Trophoblast cell (in vitro differentiated cells and primary cell): ENCODE results near the gene LPP.

Experiments
- DNase-seq, 2 donors: peaks; one replicate each; pipeline ENCODE4 v3.0.0-alpha.2; 2016
- H2AFZ ChIP-seq: 2 replicates; pipeline ENCODE4 v1.6.1; 2013; ENCODE audit warnings: low read length, moderate library complexity, mild to moderate bottlenecking; ENCODE audit not compliant: insufficient read depth, poor library complexity
- H2AK5ac ChIP-seq: 2 replicates; pipeline ENCODE4 v1.6.1; 2013; ENCODE audit warnings: mild to moderate bottlenecking, low read length
- H2BK120ac ChIP-seq: 2 replicates; pipeline ENCODE4 v1.6.1; 2013; ENCODE audit warnings: low read length, mild to moderate bottlenecking, moderate library complexity; ENCODE audit not compliant: insufficient read depth, poor library complexity
- H2BK12ac ChIP-seq: 2 replicates; pipeline ENCODE4 v1.6.1; 2013; ENCODE audit warnings: mild to moderate bottlenecking, low read length, moderate library complexity
- H2BK5ac ChIP-seq: 2 replicates; pipeline ENCODE4 v1.6.1; 2013; ENCODE audit warnings: low read length, low read depth, moderate library complexity, mild to moderate bottlenecking; ENCODE audit not compliant: poor library complexity
- H3K14ac ChIP-seq: 2 replicates; pipeline ENCODE4 v1.6.1; 2013; ENCODE audit warnings: mild to moderate bottlenecking, low read length
- H3K18ac ChIP-seq: 2 replicates; pipeline ENCODE4 v1.6.1; 2013; ENCODE audit warnings: mild to moderate bottlenecking, low read length
- H3K23ac ChIP-seq: 2 replicates; pipeline ENCODE4 v1.6.1; 2013; ENCODE audit warnings: low read length
- H3K27ac ChIP-seq: 2 replicates; pipeline ENCODE4 v1.5.1; 2013; ENCODE audit warnings: low read depth, mild to moderate bottlenecking, inconsistent platforms, low read length, moderate library complexity
- H3K27me3 ChIP-seq: 2 replicates; pipeline ENCODE4 v1.6.1; 2013; ENCODE audit warnings: inconsistent platforms, mild to moderate bottlenecking, low read length, moderate library complexity; ENCODE audit not compliant: insufficient read depth
- H3K36me3 ChIP-seq, 2 experiments: 1 replicate in 1 of 2; 2 replicates in 1 of 2; pipeline ENCODE4 v1.6.1; 2013; ENCODE audit warnings: low read length in 2 of 2, mild to moderate bottlenecking in 2 of 2, moderate library complexity in 1 of 2; ENCODE audit not compliant: insufficient read depth in 2 of 2, control insufficient read depth in 1 of 2
- H3K4ac ChIP-seq: 2 replicates; pipeline ENCODE4 v1.6.1; 2013; ENCODE audit warnings: low read depth, mild to moderate bottlenecking, low read length, moderate library complexity
- H3K4me1 ChIP-seq, 2 experiments: 1 replicate in 1 of 2; 2 replicates in 1 of 2; pipeline ENCODE4 v1.6.1; 2013; ENCODE audit warnings: low read length in 2 of 2, mild to moderate bottlenecking in 2 of 2, moderate library complexity in 1 of 2; ENCODE audit not compliant: insufficient read depth in 2 of 2, control insufficient read depth in 1 of 2
- H3K4me2 ChIP-seq: 2 replicates; pipeline ENCODE4 v1.6.1; 2013; ENCODE audit warnings: inconsistent platforms, mild to moderate bottlenecking, low read length, moderate library complexity
- H3K4me3 ChIP-seq: 2 replicates; pipeline ENCODE4 v1.5.1; 2013; ENCODE audit warnings: mild to moderate bottlenecking, low read depth, low read length, inconsistent platforms
- H3K79me1 ChIP-seq: one replicate; pipeline ENCODE4 v1.6.1; 2013; ENCODE audit warnings: low read length
- H3K79me2 ChIP-seq: 2 replicates; pipeline ENCODE4 v1.6.1; 2013; ENCODE audit warnings: low read length, mild to moderate bottlenecking; ENCODE audit not compliant: control insufficient read depth, insufficient read depth, poor library complexity
- H3K9ac ChIP-seq: 2 replicates; pipeline ENCODE4 v1.6.1; 2013; ENCODE audit warnings: mild to moderate bottlenecking, low read length
- H3K9me3 ChIP-seq: 2 replicates; pipeline ENCODE4 v1.6.1; 2013; ENCODE audit warnings: low read depth, mild to moderate bottlenecking, control low read depth, inconsistent platforms, low read length; ENCODE audit not compliant: insufficient read depth
- H4K12ac ChIP-seq: 2 replicates; pipeline ENCODE4 v1.6.1; 2013; ENCODE audit warnings: low read depth, mild to moderate bottlenecking, low read length, moderate library complexity
- H4K8ac ChIP-seq: 2 replicates; pipeline ENCODE4 v1.6.1; 2013; ENCODE audit warnings: low read depth, mild to moderate bottlenecking, low read length, moderate library complexity
- H4K91ac ChIP-seq: one replicate; pipeline ENCODE4 v1.6.1; 2013; ENCODE audit warnings: low read depth, mild to moderate bottlenecking, low read length, moderate library complexity
- WGBS: extraction: QIAGEN DNeasy Blood & Tissue Kit; methylation state at CpG from one replicate; pipeline ENCODE4 v1.1.7; 2013; ENCODE audit warnings: missing lambda C conversion rate; ENCODE audit not compliant: insufficient read length, insufficient coverage; ENCODE audit errors: extremely low coverage; 5-methylcytosine and 5-hydroxymethylcytosine counted together

The LPP gene

GRCh38 chr3:188310270-188310710 lies 156.3 kb downstream of the LPP start:
- H3K36me3 ChIP-seq: no peaks in the 10 kb centered on the region
- no peak overlapping the region for H3K23ac ChIP-seq
- WGBS: no CpG with 5 or more reads among the region's 2 CpGs
- no peak overlapping the region for H4K12ac ChIP-seq
- no peak overlapping the region for H2BK12ac ChIP-seq
- H2BK5ac ChIP-seq: no peak overlapping the region
- no peaks in the 10 kb centered on the region for H3K9me3 ChIP-seq
- no peak overlapping the region for H4K91ac ChIP-seq
- no peaks in the 10 kb centered on the region for H3K79me2 ChIP-seq
- no peaks in the 10 kb centered on the region for H3K27me3 ChIP-seq
- H2AFZ ChIP-seq: no peak overlapping the region
- H2BK120ac ChIP-seq: no peak overlapping the region
- no peak overlapping the region for H4K8ac ChIP-seq
- no peak overlapping the region for H3K9ac ChIP-seq
- no peak overlapping the region for H3K14ac ChIP-seq
- H3K4me2 ChIP-seq: no peak overlapping the region
- no peaks in the 10 kb centered on the region for H3K4me1 ChIP-seq
- no peak overlapping the region for H3K4ac ChIP-seq
- no peak overlapping the region for H3K18ac ChIP-seq
- DNase-seq: no peak
- H3K4me3 ChIP-seq: no peak overlapping the region
- H3K27ac ChIP-seq: no peak overlapping the region
- no peaks in the 10 kb centered on the region for H3K79me1 ChIP-seq
- no peak overlapping the region for H2AK5ac ChIP-seq

GRCh38 chr3:188315553-188315952 lies 161.6 kb downstream of the LPP start:
- no peak overlapping the region for H4K8ac ChIP-seq
- H3K14ac ChIP-seq: no peak overlapping the region
- H3K4me1 ChIP-seq: peaks cover 0 to 2% of the 10 kb centered on the region in 2 experiments
- no peak overlapping the region for H2BK5ac ChIP-seq
- H2BK120ac ChIP-seq: no peak overlapping the region
- no peak overlapping the region for H3K4me3 ChIP-seq
- H3K79me2 ChIP-seq: peaks cover 2% of the 10 kb centered on the region
- no peak overlapping the region for H3K4me2 ChIP-seq
- no peak for DNase-seq
- H3K9ac ChIP-seq: no peak overlapping the region
- H3K36me3 ChIP-seq: no peaks in the 10 kb centered on the region
- no peak overlapping the region for H3K4ac ChIP-seq
- no peaks in the 10 kb centered on the region for H3K79me1 ChIP-seq
- H3K9me3 ChIP-seq: no peaks in the 10 kb centered on the region
- no peak overlapping the region for H2AK5ac ChIP-seq
- H3K18ac ChIP-seq: no peak overlapping the region
- H3K23ac ChIP-seq: no peak overlapping the region
- H4K12ac ChIP-seq: no peak overlapping the region
- no peak overlapping the region for H3K27ac ChIP-seq
- no CpG with 5 or more reads among the region's 2 CpGs for WGBS
- H4K91ac ChIP-seq: no peak overlapping the region
- no peak overlapping the region for H2AFZ ChIP-seq
- H2BK12ac ChIP-seq: no peak overlapping the region
- H3K27me3 ChIP-seq: no peaks in the 10 kb centered on the region

- no peaks in the 10 kb centered on the region for H3K27me3 ChIP-seq
- H3K9ac ChIP-seq: no peak overlapping the region
- DNase-seq: peak in 1 of 2 donors; percentile 6
- no peak overlapping the region for H3K27ac ChIP-seq
- no CpG with 5 or more reads among the region's 6 CpGs for WGBS
- H2BK5ac ChIP-seq: no peak overlapping the region
- H3K4me2 ChIP-seq: no peak overlapping the region
- no peak overlapping the region for H3K14ac ChIP-seq
- H3K79me2 ChIP-seq: peaks cover 2% of the 10 kb centered on the region
- H3K9me3 ChIP-seq: no peaks in the 10 kb centered on the region
- no peak overlapping the region for H3K4me3 ChIP-seq
- no peak overlapping the region for H4K12ac ChIP-seq
- H3K23ac ChIP-seq: no peak overlapping the region
- no peak overlapping the region for H4K8ac ChIP-seq
- no peaks in the 10 kb centered on the region for H3K79me1 ChIP-seq
- H3K4ac ChIP-seq: no peak overlapping the region
- H3K4me1 ChIP-seq: peaks cover 0 to 2% of the 10 kb centered on the region in 2 experiments
- H4K91ac ChIP-seq: no peak overlapping the region
- no peak overlapping the region for H2BK12ac ChIP-seq
- no peaks in the 10 kb centered on the region for H3K36me3 ChIP-seq
- H2AFZ ChIP-seq: no peak overlapping the region
- H3K18ac ChIP-seq: no peak overlapping the region
- no peak overlapping the region for H2AK5ac ChIP-seq
- no peak overlapping the region for H2BK120ac ChIP-seq
Measured at GRCh38 chr3:188316021-188316722, 162.2 kb downstream of the LPP start.

GRCh38 chr3:188316723-188317070 lies 162.7 kb downstream of the LPP start:
- Histone ChIP-seq H3K9ac (no peak overlapping the region), H3K4me1 (peaks cover 0 to 2% of the 10 kb centered on the region in 2 experiments), H4K91ac (no peak overlapping the region), H3K9me3 (no peaks in the 10 kb centered on the region), H3K18ac (no peak overlapping the region), H3K14ac (no peak overlapping the region), H2BK12ac (no peak overlapping the region), H2BK5ac (no peak overlapping the region), H4K12ac (no peak overlapping the region), H3K79me1 (no peaks in the 10 kb centered on the region), H2BK120ac (no peak overlapping the region), H2AFZ (no peak overlapping the region), H3K4me3 (no peak overlapping the region), H3K23ac (no peak overlapping the region), H2AK5ac (no peak overlapping the region), H4K8ac (no peak overlapping the region), H3K4me2 (no peak overlapping the region), H3K27ac (no peak overlapping the region), H3K4ac (no peak overlapping the region), H3K36me3 (no peaks in the 10 kb centered on the region), H3K79me2 (peaks cover 2% of the 10 kb centered on the region), H3K27me3 (no peaks in the 10 kb centered on the region)
- WGBS: no CpG with 5 or more reads among the region's 3 CpGs
- peak; percentile 86 to 93 for DNase-seq
